HG03460 (cell line): Measurements from ENCODE around the gene NGFR.
"Not testable (repeated sequence)": the region's sequence is repeated elsewhere in the genome, so short reads cannot be mapped to it uniquely, and the experiment has no call there.

Experiments used
- ATAC-seq: cut with Tn5 transposase; IDR thresholded peaks from one replicate; pipeline ENCODE4 v1.9.1; 2021; ENCODE audit not compliant: unreplicated experiment

Gene NGFR

DNA sequence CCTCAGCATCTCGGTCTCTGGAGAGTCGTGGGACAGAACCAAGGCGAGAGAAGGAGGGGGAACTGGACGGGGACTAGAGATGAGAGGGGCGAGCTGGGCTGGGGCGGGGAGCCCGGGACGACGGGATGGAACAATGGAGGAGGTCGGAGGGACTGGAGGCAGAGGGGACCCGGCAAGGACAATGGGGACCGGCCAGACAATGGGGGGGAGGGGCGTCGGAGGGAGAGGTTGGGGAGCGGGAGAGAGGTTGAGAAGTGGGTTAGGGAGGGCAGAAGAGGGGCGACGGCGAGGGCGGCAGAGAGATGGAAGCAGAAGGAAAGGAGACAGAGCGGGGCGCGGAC, 719 bp downstream of the NGFR start:
- no peak for ATAC-seq

DNA sequence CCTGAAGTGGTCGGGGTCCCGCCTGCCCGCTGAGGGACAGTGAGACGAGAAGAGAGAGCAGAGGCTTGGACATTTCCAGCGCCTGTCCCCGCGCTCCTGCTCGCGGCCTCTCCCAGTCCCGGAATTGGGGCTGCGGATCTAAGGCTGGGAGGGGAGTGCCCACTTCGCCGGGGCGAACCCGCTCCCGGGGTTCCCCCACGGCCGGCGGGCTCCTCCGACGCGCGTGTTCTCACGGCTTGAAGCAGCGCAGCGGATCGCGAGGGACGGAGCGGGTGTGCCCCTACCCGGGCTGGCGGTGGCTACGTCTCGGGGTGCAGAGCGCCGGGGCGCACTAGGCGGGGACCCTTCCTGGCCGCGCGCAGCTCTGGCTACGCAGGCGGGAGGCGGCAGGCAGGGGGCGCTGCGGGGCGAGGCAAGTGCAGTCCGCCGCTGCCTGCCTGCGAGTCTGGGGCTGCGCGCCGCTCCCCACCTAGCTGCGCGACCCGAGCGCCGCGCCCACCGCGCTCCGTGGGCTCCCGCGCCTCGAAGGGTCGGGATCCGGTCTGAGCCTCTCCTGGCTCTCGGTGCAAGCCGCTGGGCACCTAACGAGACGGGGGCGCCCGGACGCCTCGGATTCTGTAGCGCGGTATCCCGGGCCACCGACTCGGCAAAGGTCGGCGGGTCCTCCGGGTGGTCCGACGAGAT, 1.2 kb downstream of the NGFR start:
- ATAC-seq: no peak

DNA sequence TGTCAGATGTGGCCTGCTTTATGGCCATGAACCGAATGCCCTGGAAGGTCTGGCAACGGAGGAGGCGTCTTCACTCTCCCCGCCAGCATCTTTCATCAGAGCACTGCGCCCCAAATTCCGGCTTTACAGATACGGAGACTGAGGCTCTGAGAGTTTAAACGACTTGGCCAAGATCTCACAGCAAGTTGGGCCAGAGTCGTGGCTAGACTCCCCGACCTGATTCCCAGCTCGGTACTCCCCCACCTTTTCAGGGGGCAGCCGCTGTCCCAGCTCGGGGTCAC, 1.7 kb downstream of the NGFR start:
- ATAC-seq: no peak

DNA sequence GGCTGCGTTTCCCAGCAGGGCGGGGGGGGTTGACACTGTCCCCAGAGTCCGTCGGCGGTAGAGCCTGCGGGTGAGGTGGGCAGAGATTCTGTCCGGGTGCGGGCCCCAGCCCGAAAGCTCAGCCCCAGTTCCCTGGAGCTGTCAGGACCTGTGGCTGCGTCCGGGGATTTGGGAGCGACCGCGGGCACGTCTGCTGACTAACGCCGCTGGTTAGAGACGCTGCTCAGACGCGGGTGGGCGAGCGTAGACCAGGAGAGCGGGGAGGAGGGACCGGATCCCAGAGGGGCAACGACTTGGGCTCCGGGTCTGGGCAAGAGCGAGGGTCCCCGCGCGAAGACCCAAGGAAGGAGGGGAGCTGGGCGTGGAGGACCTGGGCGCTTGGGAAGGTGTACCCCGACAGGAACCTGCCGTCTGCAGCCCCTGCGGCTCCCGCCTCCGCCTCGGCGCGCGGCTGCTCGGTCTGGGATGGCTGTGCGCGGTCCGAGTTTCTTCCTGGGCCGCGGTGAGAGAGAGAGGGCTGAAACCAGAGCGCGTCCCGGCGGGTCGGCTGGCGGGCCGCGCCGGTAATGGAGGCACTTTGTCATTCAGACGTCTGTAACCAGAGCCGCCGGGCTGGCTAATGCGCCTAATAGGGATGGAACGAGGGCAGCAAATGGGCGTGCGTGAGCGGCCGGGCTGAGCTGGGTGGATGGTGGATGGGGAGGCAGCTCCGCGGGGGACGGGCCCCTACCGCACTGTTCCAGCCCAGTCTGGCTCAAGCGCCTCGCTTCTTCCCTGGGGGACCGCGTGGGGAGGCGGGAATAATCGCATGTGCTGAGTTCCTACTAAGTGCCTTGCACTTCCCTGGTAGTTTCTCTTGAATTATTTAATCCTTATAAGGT, 2.3 kb downstream of the NGFR start:
- ATAC-seq: no peak

DNA sequence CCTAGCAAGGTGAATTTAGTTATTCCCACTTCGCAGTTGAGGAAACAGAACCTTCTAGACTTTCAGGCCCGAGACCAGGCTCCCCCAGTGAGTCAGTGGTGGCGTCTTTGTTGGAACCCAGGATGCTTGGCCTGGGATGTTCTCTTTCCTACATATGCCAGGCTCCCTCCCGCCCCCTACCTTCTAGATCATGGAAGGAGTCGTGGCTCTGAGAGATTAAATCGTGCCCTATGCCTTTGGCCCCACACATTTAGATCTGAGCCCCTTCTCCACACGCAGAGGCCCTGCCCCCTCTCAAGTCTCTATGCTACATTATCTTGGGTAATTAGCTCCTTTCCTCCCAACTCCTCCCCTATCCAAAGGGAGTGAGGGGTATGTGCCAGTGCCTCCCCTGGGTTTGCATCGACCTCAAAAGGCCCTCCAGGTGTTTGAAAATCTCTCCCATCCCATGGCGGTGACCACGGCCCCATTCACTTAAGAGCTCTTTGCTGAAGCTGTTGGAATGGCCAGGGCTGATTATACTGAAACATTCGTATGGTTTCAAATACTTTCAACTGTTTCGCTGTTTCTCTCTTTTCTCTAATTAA, 3.0 kb downstream of the NGFR start:
- no peak for ATAC-seq

DNA sequence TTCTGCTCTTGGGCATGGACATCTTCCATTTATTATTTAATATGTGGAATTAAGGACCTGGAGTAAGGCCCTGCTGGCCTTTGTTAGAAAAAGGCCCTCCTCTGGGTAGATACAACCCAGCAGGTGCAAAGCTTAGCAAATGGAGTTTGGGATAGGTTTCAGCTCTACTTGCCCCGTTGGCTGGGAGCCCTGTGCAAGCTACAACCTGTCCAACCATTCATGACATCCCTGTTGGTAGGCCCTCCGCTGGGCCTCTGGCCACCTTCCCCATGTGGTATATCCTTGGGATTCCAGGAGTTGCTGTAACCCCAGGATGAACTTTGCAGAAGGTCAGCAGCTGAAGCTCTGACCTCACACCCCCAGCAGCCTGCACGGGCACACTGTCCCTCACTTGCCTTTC, 6.4 kb downstream of the NGFR start:
- no peak for ATAC-seq

DNA sequence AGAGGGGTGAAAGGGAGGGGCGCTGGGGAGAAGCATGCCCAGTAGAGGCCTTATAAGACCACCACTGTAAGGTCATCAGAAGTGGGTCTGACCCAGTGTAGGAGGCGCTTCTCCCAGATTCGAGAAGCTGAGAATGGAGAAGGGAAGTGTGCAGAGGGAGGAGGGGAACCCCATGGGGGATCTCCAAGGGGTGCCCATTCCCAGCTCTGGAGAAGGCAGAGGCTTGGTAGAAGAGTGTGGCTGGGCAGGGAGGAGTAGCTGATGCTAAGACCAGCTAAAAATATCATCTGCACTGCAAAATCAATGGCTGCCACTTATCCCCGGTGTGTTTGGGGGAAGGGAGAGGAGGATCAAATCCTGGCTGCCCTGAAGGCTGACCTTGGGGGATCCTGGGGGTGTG, 7.2 kb downstream of the NGFR start:
- no peak for ATAC-seq

DNA sequence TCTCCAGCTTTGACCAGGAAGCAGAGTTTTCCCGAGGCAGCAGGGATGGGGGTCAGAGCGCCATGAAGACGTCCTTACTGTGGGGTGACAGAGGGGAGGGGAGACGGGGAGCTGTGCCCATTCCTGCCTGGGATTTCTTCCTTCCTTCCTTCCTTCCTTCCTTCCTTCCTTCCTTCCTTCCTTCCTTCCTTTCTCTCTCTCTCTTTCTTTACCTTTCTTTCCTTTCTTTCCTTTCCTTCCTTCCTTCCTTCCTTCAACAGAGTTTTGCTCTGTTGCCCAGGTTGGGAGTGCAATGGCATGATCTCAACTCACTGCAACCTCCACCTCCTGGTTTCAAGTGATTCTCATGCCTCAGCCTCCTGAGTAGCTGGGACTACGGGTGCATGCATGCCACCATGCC, 7.6 kb downstream of the NGFR start:
- ATAC-seq: not testable (repeated sequence)

DNA sequence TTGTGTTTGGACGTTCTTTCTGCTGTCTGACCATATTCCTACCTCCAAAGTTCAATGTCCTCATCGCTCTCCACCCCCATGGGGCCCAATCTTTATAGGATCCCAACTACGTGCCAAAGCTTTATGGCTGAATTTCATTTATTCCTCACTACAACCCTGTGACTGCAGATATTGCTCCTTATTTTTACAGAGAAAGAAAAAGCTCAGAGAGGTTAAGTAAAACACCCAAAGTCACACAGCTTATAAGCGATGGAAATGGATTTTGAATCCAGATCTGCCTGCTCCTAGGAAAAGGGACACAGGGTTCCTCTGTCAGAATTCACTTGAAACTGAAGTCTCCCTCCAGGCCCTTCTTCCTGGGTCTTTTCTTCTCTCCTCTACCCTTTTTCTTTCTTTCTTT, 9.3 kb downstream of the NGFR start:
- ATAC-seq: no peak

DNA sequence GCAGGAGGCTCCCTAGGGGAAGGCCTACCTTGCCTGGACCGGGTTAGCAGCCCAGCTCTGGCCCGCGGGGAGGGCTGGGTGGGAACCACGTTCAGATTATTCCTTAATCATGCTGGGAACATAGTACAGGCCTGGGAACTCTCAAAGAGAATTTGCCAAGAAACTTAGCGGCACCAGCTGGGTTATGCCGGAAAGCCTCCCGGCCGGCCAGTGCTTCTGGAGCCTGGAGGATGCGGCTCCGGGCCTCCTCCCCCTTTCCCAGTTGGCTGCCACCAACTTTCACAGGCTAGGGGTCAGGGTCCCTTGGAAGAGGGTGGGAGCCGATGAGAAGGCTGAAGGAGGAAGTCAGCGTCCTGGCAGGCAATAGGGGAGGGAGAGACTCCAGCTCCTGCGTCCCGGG, 10.8 kb downstream of the NGFR start:
- no peak for ATAC-seq

DNA sequence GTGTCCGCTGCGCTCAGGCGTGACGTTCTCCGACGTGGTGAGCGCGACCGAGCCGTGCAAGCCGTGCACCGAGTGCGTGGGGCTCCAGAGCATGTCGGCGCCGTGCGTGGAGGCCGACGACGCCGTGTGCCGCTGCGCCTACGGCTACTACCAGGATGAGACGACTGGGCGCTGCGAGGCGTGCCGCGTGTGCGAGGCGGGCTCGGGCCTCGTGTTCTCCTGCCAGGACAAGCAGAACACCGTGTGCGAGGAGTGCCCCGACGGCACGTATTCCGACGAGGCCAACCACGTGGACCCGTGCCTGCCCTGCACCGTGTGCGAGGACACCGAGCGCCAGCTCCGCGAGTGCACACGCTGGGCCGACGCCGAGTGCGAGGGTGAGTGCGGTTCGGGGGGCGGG, 11.2 kb downstream of the NGFR start:
- no peak for ATAC-seq

DNA sequence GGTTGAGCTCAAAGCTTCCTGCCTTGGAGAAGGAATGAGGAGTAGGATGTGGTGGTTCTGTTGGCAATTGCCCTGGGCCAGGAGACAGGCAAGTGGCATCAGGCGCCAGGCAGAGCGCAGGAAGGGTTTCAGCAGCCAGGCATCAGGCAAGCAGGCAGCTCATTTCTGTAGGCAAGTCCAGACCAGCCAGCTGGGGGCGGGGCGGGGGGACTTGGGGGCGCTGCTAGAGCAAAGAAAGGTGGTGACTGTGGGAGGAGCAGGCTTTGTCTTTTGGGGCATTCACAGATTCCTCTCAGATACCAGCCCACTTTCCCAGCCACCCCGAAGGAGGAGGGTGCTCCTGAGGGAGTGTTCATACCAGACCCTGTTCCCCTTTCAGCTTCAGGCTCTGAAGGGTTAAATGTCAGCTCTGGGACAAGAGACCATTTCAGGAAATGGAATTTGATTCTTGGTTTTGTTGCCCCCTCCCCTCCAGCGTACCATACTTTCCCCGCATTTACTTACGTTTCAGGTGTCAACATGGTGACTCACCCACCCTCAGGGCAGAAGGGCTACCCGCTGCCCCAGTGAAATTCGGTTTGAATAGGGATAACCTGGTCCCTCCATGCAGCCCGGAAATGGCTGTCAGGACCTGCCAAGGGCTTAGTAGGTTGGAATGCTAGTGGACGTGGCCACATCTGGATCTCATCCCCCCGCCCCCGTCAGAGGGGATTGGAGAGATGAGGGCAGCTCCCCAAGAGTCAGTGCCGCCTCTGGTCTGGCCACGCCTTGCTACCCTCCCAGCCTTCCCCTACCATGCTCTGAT, 13.2 kb downstream of the NGFR start:
- no peak for ATAC-seq

DNA sequence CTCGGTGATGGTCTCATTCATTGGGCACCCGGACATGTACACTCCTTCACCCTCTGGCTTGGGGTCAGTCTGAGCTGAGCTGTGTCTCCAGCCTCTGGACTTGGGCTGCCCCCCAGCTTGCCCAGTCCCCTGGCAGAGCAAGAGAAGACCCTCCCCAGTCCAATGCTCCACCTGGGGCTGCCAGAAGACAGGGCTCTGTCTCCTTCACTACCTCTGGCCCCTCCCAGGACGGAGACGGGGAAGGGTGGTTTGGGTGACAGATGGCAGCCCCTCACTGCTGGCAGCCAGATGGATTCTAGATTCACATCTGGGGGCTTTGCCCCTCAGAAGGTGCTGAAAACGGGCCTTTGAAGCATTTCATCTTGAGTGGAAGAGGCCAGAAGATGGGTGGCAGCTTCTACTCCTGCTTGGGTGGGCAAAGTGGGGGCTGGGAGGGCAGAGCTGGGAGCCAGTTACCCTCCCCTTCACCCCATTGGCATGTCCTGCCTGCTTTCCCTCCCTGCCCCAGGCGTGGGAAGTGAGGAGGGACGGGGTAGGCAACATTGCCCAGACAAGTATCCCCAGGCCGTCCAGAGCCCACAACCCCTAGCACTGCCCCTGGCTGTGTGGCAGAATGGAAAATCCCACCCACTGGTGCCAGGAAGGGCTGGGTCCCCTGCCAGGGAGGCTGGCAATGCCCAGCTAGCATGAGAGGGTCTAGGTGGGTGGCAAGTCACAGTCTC, 13.9 kb downstream of the NGFR start:
- no peak for ATAC-seq

DNA sequence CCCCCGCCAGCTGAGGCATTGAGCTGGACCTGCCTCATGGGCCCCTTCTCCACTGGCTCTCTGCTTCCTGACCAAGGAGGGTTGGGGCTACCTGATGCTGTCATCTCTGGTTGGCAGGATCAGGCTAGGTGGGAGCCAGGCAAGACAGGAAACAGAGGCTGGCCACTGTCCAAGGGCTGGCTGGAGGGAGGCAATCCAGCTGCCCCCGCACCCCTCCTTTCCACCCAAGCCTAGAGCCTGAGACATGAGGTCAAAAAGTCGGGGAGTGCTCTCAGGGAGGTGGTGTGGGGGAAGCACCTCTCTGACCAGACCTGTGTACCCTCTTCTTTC, 14.5 kb downstream of the NGFR start:
- ATAC-seq: no peak

DNA sequence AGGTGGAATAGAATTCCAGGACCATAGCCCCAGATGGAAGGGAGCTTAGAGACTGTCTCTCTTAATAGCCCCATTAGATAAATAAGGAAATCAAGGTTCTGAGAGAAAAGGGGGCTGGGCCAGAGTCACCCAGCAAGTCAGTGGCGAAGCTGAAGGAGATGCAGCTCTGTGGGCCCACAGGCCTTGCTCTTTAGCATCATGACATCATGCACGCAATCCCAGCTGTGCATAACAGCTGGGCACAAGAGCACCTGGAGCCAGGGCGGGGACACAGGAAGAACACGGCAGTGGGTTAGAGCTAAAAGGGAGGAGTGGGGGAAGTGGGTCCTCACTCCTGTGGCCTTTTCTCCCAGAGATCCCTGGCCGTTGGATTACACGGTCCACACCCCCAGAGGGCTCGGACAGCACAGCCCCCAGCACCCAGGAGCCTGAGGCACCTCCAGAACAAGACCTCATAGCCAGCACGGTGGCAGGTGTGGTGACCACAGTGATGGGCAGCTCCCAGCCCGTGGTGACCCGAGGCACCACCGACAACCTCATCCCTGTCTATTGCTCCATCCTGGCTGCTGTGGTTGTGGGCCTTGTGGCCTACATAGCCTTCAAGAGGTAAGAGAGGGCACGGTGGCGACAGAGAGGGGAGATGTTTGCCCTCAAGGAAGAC, 15.1 kb downstream of the NGFR start:
- no peak for ATAC-seq

DNA sequence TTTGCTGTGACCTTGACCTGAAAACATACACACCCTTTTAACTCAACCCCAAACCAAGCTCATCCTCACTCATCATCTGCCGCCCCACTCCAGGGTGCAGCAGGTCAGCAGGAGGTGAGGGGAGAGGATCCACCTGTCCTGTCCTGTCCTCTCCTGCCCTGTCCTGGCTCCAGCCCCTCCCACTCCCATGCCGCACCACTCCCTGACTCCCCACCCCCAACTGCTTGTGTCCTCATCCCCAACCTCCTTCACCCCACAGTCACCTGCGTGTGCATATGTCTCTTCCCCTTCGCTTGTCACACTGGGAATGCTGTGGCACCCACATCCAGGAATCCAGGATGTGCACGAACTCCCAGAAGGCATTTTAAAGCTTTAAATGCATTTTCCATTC, 15.6 kb downstream of the NGFR start:
- ATAC-seq: no peak

DNA sequence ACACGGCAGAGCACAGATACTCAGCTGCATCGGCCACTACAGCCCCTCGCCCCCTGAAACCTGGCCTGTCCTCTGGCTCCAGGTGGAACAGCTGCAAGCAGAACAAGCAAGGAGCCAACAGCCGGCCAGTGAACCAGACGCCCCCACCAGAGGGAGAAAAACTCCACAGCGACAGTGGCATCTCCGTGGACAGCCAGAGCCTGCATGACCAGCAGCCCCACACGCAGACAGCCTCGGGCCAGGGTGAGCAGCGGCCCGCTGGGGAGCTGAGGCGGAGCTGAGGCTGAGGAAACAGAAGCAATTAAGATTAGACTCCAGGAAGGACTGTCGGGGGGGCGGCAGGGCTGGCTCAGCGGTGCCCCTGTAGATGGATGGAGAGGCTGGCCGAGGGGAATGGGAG, 16.7 kb downstream of the NGFR start:
- ATAC-seq: no peak

DNA sequence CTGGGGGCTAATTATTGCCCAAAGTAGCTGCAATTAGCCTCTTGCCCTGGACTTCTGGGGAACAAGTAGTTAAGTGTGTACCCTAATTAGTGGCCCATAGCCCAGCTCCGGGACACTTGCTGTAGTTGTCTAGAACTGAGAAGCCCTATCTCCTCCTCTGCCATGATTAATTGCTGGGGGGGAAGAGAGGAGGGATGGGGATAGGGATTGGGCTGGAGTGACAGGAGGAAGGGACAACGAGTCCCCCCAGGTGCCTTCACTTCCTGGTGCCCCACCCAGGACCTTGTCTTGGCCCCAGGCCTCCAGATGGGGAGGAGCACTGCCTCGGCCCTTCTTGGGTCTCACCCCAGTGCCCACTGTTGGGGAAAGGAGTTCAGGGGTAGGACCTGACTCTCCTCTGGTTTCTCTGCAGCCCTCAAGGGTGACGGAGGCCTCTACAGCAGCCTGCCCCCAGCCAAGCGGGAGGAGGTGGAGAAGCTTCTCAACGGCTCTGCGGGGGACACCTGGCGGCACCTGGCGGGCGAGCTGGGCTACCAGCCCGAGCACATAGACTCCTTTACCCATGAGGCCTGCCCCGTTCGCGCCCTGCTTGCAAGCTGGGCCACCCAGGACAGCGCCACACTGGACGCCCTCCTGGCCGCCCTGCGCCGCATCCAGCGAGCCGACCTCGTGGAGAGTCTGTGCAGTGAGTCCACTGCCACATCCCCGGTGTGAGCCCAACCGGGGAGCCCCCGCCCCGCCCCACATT, 17.4 kb downstream of the NGFR start:
- no peak for ATAC-seq

DNA sequence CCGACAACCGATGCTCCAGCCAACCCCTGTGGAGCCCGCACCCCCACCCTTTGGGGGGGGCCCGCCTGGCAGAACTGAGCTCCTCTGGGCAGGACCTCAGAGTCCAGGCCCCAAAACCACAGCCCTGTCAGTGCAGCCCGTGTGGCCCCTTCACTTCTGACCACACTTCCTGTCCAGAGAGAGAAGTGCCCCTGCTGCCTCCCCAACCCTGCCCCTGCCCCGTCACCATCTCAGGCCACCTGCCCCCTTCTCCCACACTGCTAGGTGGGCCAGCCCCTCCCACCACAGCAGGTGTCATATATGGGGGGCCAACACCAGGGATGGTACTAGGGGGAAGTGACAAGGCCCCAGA, 17.9 kb downstream of the NGFR start:
- no peak for ATAC-seq

DNA sequence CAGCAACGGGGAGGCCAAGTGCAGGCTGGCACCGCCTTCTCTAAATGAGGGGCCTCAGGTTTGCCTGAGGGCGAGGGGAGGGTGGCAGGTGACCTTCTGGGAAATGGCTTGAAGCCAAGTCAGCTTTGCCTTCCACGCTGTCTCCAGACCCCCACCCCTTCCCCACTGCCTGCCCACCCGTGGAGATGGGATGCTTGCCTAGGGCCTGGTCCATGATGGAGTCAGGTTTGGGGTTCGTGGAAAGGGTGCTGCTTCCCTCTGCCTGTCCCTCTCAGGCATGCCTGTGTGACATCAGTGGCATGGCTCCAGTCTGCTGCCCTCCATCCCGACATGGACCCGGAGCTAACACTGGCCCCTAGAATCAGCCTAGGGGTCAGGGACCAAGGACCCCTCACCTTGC, 18.5 kb downstream of the NGFR start:
- no peak for ATAC-seq
